SU-DHL-6 (cell line): ENCODE measurements around the gene EIF5A.

Source experiments
- H2AFZ ChIP-seq: fragments of 200-600 bp; sonication (generic); 2 replicates; pipeline ENCODE4 v1.6.1; 2014; ENCODE audit warnings: low read depth, mild to moderate bottlenecking, moderate library complexity, mixed read lengths, antibody characterized with exemption, low read length; ENCODE audit not compliant: severe bottlenecking
- H3F3A ChIP-seq: fragments of 200-600 bp; shearing (Covaris generic); 2 replicates; pipeline ENCODE4 v1.6.0; 2016; ENCODE audit warnings: antibody characterized with exemption, mild to moderate bottlenecking; ENCODE audit not compliant: insufficient read depth
- H3K27ac ChIP-seq: fragments of 200-600 bp; sonication (generic); 2 replicates; pipeline ENCODE4 v1.5.1; 2016; ENCODE audit warnings: low read depth, mild to moderate bottlenecking, low read length, moderate library complexity, mixed read lengths
- H3K27me3 ChIP-seq: fragments of 200-600 bp; sonication (generic), shearing (Covaris generic); 2 replicates; pipeline ENCODE4 v1.6.0; 2014; ENCODE audit warnings: mild to moderate bottlenecking, low read length
- H3K36me3 ChIP-seq: fragments of 200-600 bp; sonication (generic); 2 replicates; pipeline ENCODE4 v1.6.1; 2014; ENCODE audit warnings: mild to moderate bottlenecking, low read length, mixed read lengths
- H3K4me2 ChIP-seq: fragments of 300-600, 200-600 bp; shearing (Covaris generic), sonication (generic); 2 replicates; pipeline ENCODE4 v1.6.0; 2014; ENCODE audit warnings: low read length, low read depth, mild to moderate bottlenecking; ENCODE audit not compliant: poor library complexity, severe bottlenecking
- H3K4me3 ChIP-seq: fragments of 200-600 bp; sonication (generic); 2 replicates; pipeline ENCODE4 v1.5.1; 2014; ENCODE audit warnings: antibody characterized with exemption, low read length, mild to moderate bottlenecking, mixed read lengths; ENCODE audit not compliant: insufficient read depth, poor library complexity, severe bottlenecking
- H3K79me2 ChIP-seq: fragments of 200-600 bp; sonication (generic); 2 replicates; pipeline ENCODE4 v1.6.1; 2014; ENCODE audit warnings: mild to moderate bottlenecking, low read length, moderate library complexity; ENCODE audit not compliant: insufficient read depth
- H3K9ac ChIP-seq: fragments of 200-600 bp; sonication (generic); 2 replicates; pipeline ENCODE4 v1.7.0; 2014; ENCODE audit warnings: mild to moderate bottlenecking, low read length
- H3K9me2 ChIP-seq: fragments of 200-600 bp; sonication (generic); replicated peaks from 2 replicates; pipeline ENCODE4 v1.6.1; 2014; ENCODE audit warnings: low read length; ENCODE audit not compliant: insufficient read depth
- H3K9me3 ChIP-seq: fragments of 200-600 bp; sonication (generic); 2 replicates; pipeline ENCODE4 v1.6.1; 2014; ENCODE audit warnings: low read length, mixed read lengths; ENCODE audit not compliant: insufficient read depth
- H4K20me1 ChIP-seq: fragments of 200-600 bp; sonication (generic); 2 replicates; pipeline ENCODE4 v1.6.1; 2014; ENCODE audit warnings: low read depth, mild to moderate bottlenecking, antibody characterized with exemption, low read length, moderate library complexity, mixed read lengths
- EZH2phosphoT487 ChIP-seq: fragments of 200-600 bp; sonication (generic), shearing (Covaris generic); conservative IDR thresholded peaks from 2 replicates; pipeline ENCODE4 v1.6.1; 2018; ENCODE audit warnings: mild to moderate bottlenecking, antibody characterized with exemption, low read length, moderate library complexity, mixed read lengths
- TF ChIP-seq, protein P1 (sequence below): fragments of 200-600 bp; sonication (generic); IDR thresholded peaks from one replicate; pipeline ENCODE4 v1.5.1; 2017; ENCODE audit warnings: antibody characterized with exemption, mild to moderate bottlenecking, low read length, moderate library complexity; ENCODE audit not compliant: insufficient read depth, poor library complexity, severe bottlenecking

EIF5A gene

DNA sequence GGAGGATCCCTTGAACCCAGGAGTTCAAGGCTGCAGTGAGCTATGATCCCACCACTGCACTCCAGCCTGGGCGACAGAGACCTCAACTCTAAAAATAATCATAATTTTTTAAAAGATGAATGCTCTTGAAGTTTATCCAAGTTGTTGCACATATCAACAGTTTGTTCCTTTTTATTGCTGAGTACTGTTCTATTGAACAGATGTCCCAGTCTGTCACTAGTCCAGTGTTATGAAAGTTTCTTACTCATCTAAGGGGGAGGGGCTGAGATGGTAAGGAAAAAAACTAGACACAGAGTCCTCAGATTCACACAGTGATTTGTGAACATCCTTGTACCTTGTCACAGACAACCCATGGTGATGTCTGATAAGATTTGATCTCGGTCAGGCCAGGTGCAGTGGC lies 32.8 kb downstream of the EIF5A start:
- H3K9me2 ChIP-seq: no peaks in the 10 kb centered on the region
- no peaks in the 10 kb centered on the region; the same call in 1 of the 2 replicates for H3K36me3 ChIP-seq
- no peaks in the 10 kb centered on the region for H4K20me1 ChIP-seq
- H3F3A ChIP-seq: peaks cover 9% of the 10 kb centered on the region; the same call in 1 of the 2 replicates
- no peak overlapping the region for H3K27ac ChIP-seq
- peaks cover 12% of the 10 kb centered on the region; the same call in 1 of the 2 replicates for H3K79me2 ChIP-seq
- no peaks in the 10 kb centered on the region for H3K27me3 ChIP-seq
- no peak for TF ChIP-seq EZH2phosphoT487
- TF ChIP-seq, protein P1, sequence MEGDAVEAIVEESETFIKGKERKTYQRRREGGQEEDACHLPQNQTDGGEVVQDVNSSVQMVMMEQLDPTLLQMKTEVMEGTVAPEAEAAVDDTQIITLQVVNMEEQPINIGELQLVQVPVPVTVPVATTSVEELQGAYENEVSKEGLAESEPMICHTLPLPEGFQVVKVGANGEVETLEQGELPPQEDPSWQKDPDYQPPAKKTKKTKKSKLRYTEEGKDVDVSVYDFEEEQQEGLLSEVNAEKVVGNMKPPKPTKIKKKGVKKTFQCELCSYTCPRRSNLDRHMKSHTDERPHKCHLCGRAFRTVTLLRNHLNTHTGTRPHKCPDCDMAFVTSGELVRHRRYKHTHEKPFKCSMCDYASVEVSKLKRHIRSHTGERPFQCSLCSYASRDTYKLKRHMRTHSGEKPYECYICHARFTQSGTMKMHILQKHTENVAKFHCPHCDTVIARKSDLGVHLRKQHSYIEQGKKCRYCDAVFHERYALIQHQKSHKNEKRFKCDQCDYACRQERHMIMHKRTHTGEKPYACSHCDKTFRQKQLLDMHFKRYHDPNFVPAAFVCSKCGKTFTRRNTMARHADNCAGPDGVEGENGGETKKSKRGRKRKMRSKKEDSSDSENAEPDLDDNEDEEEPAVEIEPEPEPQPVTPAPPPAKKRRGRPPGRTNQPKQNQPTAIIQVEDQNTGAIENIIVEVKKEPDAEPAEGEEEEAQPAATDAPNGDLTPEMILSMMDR: no peak
- H3K4me3 ChIP-seq: no peak overlapping the region
- H2AFZ ChIP-seq: no peak overlapping the region
- no peak overlapping the region for H3K4me2 ChIP-seq
- H3K9me3 ChIP-seq: no peaks in the 10 kb centered on the region
- H3K9ac ChIP-seq: no peak overlapping the region

DNA sequence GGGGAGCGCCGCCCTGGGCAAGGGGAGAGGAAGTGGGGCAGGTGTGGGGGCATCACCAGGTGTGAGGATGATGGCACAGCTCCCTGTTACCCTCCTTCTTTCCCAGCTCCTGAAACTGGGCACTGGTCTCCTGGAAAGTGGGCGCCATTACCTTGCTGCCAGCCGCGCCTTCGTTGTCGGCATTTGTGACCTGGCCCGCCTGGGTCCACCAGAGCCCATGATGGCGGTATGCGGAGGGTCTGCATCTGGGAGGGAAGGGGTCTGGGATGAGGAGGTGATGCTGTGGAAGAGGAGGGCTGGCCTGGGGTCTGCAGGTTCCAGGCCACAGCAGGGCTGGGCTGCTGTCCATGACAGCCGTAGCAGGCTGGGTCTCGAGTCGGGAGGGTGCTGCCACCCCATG lies 34.4 kb downstream of the EIF5A start:
- Histone ChIP-seq H4K20me1 (no peaks in the 10 kb centered on the region), H3K9me2 (no peaks in the 10 kb centered on the region)

DNA sequence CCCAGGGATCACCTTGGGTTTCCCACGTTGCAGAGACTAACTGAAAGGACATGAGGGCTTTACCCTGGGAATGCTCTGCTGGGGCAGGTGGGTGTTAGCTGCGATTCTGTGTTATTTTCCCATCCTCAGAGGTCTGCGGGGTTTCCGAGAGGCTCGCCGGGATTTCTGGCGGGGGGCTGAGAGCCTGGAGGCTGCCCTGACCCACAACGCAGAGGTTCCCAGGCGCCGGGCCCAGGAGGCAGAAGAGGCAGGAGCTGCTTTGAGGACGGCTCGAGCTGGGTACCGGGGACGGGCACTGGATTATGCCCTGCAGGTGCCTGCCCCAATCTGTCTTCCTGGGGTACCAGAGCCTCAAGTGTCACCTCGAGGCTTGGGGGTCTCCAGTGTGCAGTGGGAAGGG lies 35.8 kb downstream of the EIF5A start:
- no peak for TF ChIP-seq EZH2phosphoT487
- TF ChIP-seq, protein P1: no peak
- H3K4me2 ChIP-seq: no peak overlapping the region
- no peak overlapping the region for H3K27ac ChIP-seq
- no peaks in the 10 kb centered on the region for H3K9me2 ChIP-seq
- H3K4me3 ChIP-seq: no peak overlapping the region
- no peaks in the 10 kb centered on the region; the same call in 1 of the 2 replicates for H3K36me3 ChIP-seq
- no peaks in the 10 kb centered on the region for H4K20me1 ChIP-seq
- no peak overlapping the region for H2AFZ ChIP-seq
- H3K79me2 ChIP-seq: no peaks in the 10 kb centered on the region
- H3K9me3 ChIP-seq: no peaks in the 10 kb centered on the region
- H3F3A ChIP-seq: no peaks in the 10 kb centered on the region
- H3K9ac ChIP-seq: no peak overlapping the region
- H3K27me3 ChIP-seq: no peaks in the 10 kb centered on the region

More for the DNA sequence above, 34.4 kb downstream of the EIF5A start:
- H3K79me2 ChIP-seq: peaks cover 7% of the 10 kb centered on the region; the same call in 1 of the 2 replicates
- H3K9me3 ChIP-seq: no peaks in the 10 kb centered on the region
- TF ChIP-seq EZH2phosphoT487: no peak
- TF ChIP-seq, protein P1: no peak
- H3K36me3 ChIP-seq: no peaks in the 10 kb centered on the region; the same call in 1 of the 2 replicates
- H2AFZ ChIP-seq: no peak overlapping the region
- H3K4me3 ChIP-seq: no peak overlapping the region
- H3K4me2 ChIP-seq: no peak overlapping the region
- H3F3A ChIP-seq: peaks cover 9% of the 10 kb centered on the region; the same call in 1 of the 2 replicates
- H3K27me3 ChIP-seq: no peaks in the 10 kb centered on the region
- H3K9ac ChIP-seq: no peak overlapping the region
- no peak overlapping the region for H3K27ac ChIP-seq
